Measurements from ENCODE around the gene CEP170B. TPM values are rescaled to one million over a fixed set of nuclear protein-coding genes. Genes with fewer than 3 reads are reported as not detected.

The CEP170B gene
- total and polyA plus RNA-seq, 2 of the 13 experiments (the other 11 are each of a cell fraction or from before 2014, with no cell fraction given) = 4.3 to 8.8 TPM

GRCh38 chr14:104826189-104826860, 38.7 kb upstream of the CEP170B start (continued):
- TF ChIP-seq ZNF790 (CRISPR knock-in tag; IDR thresholded peaks at IDR 0.05; ENCODE audit: borderline replicate concordance) = no peak
- peak; percentile 84 for TF ChIP-seq POLR2AphosphoS5 (IDR thresholded peaks at IDR 0.05; ENCODE audit: low read depth, low read length)
- TF ChIP-seq DBP (CRISPR knock-in tag; IDR thresholded peaks at IDR 0.05; ENCODE audit: not compliant biosample characterization) = no peak
- TF ChIP-seq ARID5B (CRISPR knock-in tag; IDR thresholded peaks at IDR 0.05) = no peak
- no peak for TF ChIP-seq ZNF30 (CRISPR knock-in tag; IDR thresholded peaks at IDR 0.05)
- TF ChIP-seq ZGPAT (CRISPR knock-in tag; IDR thresholded peaks at IDR 0.05) = no peak
- TF ChIP-seq ZNF362 (CRISPR knock-in tag; IDR thresholded peaks at IDR 0.05; ENCODE audit: borderline replicate concordance) = no peak
- no peak for TF ChIP-seq ZNF598 (CRISPR knock-in tag; IDR thresholded peaks at IDR 0.05; ENCODE audit: borderline replicate concordance)
- no peak for TF ChIP-seq ZFX (CRISPR knock-in tag; IDR thresholded peaks at IDR 0.05; ENCODE audit: low read depth)
- TF ChIP-seq RFXANK (CRISPR knock-in tag; IDR thresholded peaks at IDR 0.05) = no peak
- TF ChIP-seq RBM22 (optimal IDR thresholded peaks at IDR 0.05; ENCODE audit: low read length) = no peak
- no peak for TF ChIP-seq HCFC1 (IDR thresholded peaks at IDR 0.05; ENCODE audit: low read depth, low read length)
- TF ChIP-seq NPAS2 (CRISPR knock-in tag; IDR thresholded peaks at IDR 0.05; ENCODE audit: borderline replicate concordance) = no peak
- no peak for TF ChIP-seq NCOA2 (CRISPR knock-in tag; IDR thresholded peaks at IDR 0.05)
- no peak for TF ChIP-seq ISL2 (CRISPR knock-in tag; IDR thresholded peaks at IDR 0.05)
- TF ChIP-seq ARNT2 (CRISPR knock-in tag; IDR thresholded peaks at IDR 0.05; ENCODE audit: low read depth) = 0 out of 2 replicates have a peak, but pooled peaks have one; percentile 19
- TF ChIP-seq GATA4 (IDR thresholded peaks at IDR 0.05; ENCODE audit: borderline replicate concordance, low read depth) = no peak
- TF ChIP-seq MXD3 (CRISPR knock-in tag; IDR thresholded peaks at IDR 0.05) = no peak
- 0 out of 2 replicates have a peak, but pooled peaks have one; percentile 21 for TF ChIP-seq TFAP4 (IDR thresholded peaks at IDR 0.05; ENCODE audit: borderline replicate concordance, low read depth)
- TF ChIP-seq ZNF451 (CRISPR knock-in tag; IDR thresholded peaks at IDR 0.05) = no peak
- no peak for TF ChIP-seq TARDBP (CRISPR knock-in tag; IDR thresholded peaks at IDR 0.05)
